ENCODE results near the gene CALHM3. TPM values are rescaled to one million over a fixed set of nuclear protein-coding genes. Genes with fewer than 3 reads are reported as not detected.

CALHM3 gene
- total RNA-seq, 1 experiment from 2014 or later: not detected

GRCh38 chr10:103449208-103450144 lies 29.6 kb downstream of the CALHM3 start:
- intact Hi-C loops (cut with micrococcal nuclease; ENCODE audit: unreplicated experiment): no loop called here
- no peak overlapping the region for H3K4me3 ChIP-seq (ENCODE audit: low read depth, low read length, poor library complexity, severe bottlenecking)
- no peak for TF ChIP-seq EZH2 (IDR thresholded peaks at IDR 0.05; ENCODE audit: borderline replicate concordance, low read depth, low read length, poor library complexity, severe bottlenecking)
- no peak for TF ChIP-seq CTCF (conservative IDR thresholded peaks at IDR 0.05; ENCODE audit: low read depth, low read length)
- no peak overlapping the region for H3K27ac ChIP-seq (ENCODE audit: low read depth, low read length, poor library complexity, severe bottlenecking)
- no TSS peak for BruUV-seq (replicated peaks)
- no peak for DNase-seq (ENCODE audit: low spot score)
- H3K4me1 ChIP-seq (ENCODE audit: insufficient read depth, low read length, poor library complexity, severe bottlenecking): peaks cover 5% of the 10 kb centered on the region
- H3K36me3 ChIP-seq (ENCODE audit: insufficient read depth, low read length, poor library complexity, severe bottlenecking): peaks cover 41% of the 10 kb centered on the region
- ChIA-PET CTCF (interaction anchor here (0.7 kb wide), 1 partner anchor 10 kb away, joined by 4 read pairs; no protein-coding TSS in a partner anchor), POLR2A (ENCODE audit: low non-redundant PET) (no interaction called here)
- no peaks in the 10 kb centered on the region for H3K27me3 ChIP-seq (replicated peaks; ENCODE audit: insufficient read depth, low read depth, low read length, poor library complexity)
- no peaks in the 10 kb centered on the region for H3K9me3 ChIP-seq (ENCODE audit: low read depth, low read length, poor library complexity, severe bottlenecking)

GRCh38 chr10:103448746-103449145 lies 30.3 kb downstream of the CALHM3 start:
- Histone ChIP-seq H3K9me3 (ENCODE audit: low read depth, low read length, poor library complexity, severe bottlenecking) (no peaks in the 10 kb centered on the region), H3K4me3 (ENCODE audit: low read depth, low read length, poor library complexity, severe bottlenecking) (no peak overlapping the region), H3K36me3 (ENCODE audit: insufficient read depth, low read length, poor library complexity, severe bottlenecking) (peaks cover 45% of the 10 kb centered on the region), H3K27me3 (replicated peaks; ENCODE audit: insufficient read depth, low read depth, low read length, poor library complexity) (no peaks in the 10 kb centered on the region), H3K4me1 (ENCODE audit: insufficient read depth, low read length, poor library complexity, severe bottlenecking) (peaks cover 5% of the 10 kb centered on the region), H3K27ac (ENCODE audit: low read depth, low read length, poor library complexity, severe bottlenecking) (no peak overlapping the region)
- no peak for DNase-seq (ENCODE audit: low spot score)
- intact Hi-C loops (cut with micrococcal nuclease; ENCODE audit: unreplicated experiment): no loop called here
- TF ChIP-seq CTCF (conservative IDR thresholded peaks at IDR 0.05; ENCODE audit: low read depth, low read length): no peak
- TF ChIP-seq EZH2 (IDR thresholded peaks at IDR 0.05; ENCODE audit: borderline replicate concordance, low read depth, low read length, poor library complexity, severe bottlenecking): no peak
- no TSS peak for BruUV-seq (replicated peaks)
- ChIA-PET POLR2A (ENCODE audit: low non-redundant PET) (no interaction called here), CTCF (interaction anchor here (0.7 kb wide), 1 partner anchor 11 kb away, joined by 4 read pairs; no protein-coding TSS in a partner anchor)

- no peak for DNase-seq (ENCODE audit: low spot score)
- no peak for TF ChIP-seq CTCF (conservative IDR thresholded peaks at IDR 0.05; ENCODE audit: low read depth, low read length)
- TF ChIP-seq EZH2 (IDR thresholded peaks at IDR 0.05; ENCODE audit: borderline replicate concordance, low read depth, low read length, poor library complexity, severe bottlenecking): no peak
- no peak overlapping the region for H3K4me3 ChIP-seq (ENCODE audit: low read depth, low read length, poor library complexity, severe bottlenecking)
- peaks cover 5% of the 10 kb centered on the region for H3K4me1 ChIP-seq (ENCODE audit: insufficient read depth, low read length, poor library complexity, severe bottlenecking)
- peaks cover 60% of the 10 kb centered on the region for H3K36me3 ChIP-seq (ENCODE audit: insufficient read depth, low read length, poor library complexity, severe bottlenecking)
- H3K9me3 ChIP-seq (ENCODE audit: low read depth, low read length, poor library complexity, severe bottlenecking): no peaks in the 10 kb centered on the region
- intact Hi-C loops (cut with micrococcal nuclease; ENCODE audit: unreplicated experiment): no loop called here
- no peaks in the 10 kb centered on the region for H3K27me3 ChIP-seq (replicated peaks; ENCODE audit: insufficient read depth, low read depth, low read length, poor library complexity)
- ChIA-PET CTCF (no interaction called here), POLR2A (ENCODE audit: low non-redundant PET) (no interaction called here)
- H3K27ac ChIP-seq (ENCODE audit: low read depth, low read length, poor library complexity, severe bottlenecking): no peak overlapping the region
- no TSS peak for BruUV-seq (replicated peaks)
Measured at GRCh38 chr10:103447187-103447586, 31.9 kb downstream of the CALHM3 start.

Data from A673 (cell line).